ENCODE measurements around the gene PRKN.

Gene PRKN

DNA sequence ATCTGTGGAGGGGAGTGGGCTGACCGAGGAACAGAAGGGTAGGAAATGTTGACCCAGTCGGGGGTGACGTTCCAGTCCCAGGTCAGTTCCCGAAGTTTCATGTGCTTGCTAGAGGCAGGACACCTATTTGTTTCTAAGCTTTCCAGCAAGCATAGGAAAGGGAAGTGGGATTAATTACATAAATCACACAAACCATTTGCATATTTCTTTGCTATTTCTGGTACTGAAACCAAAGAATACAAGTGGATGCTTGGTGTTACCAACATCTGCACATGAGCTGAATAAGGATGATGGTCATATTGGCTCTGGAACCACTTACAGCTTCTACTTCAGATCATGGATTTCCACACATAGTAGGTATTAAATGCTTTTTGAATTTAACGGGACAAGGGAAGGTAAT is 546.5 kb downstream of the PRKN start:
- DNase-seq (ENCODE audit: low read depth): no peak

DNA sequence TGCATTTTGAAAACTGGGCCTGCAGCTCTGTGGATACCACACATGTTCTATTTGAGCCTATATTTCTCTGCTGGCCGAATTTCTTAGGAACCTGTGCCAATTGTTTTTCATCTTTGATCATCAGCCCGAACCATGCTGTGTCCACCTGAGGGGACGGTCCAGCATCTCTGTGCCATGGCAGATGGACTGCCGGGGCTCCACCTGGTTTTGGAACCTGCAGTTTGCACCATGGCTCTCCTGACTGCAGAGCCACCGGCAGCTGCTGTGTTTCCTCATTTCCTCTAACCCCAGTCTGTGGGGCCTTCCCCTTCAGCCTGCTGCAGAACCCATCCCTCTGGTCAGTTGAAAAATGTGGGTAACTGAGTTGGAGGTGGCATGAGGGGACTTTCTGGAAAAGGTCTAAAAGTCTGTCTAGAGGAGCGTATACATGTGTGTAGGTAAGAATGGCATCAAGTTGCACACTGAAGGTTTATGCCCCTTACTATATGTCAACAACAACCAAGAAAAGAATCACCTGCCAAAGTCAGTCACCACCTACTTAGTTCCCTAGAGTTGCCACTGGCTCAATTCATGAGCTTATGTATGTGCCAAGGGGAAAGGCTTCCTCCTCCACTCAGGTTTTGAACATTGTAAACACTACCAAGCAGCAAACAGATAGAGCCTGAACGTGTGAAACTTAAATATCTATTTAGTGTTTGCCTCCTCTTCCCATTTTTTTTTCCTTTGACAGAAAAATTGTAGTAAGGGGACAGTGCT is 548.2 kb downstream of the PRKN start:
- DNase-seq (ENCODE audit: low read depth): no peak

DNA sequence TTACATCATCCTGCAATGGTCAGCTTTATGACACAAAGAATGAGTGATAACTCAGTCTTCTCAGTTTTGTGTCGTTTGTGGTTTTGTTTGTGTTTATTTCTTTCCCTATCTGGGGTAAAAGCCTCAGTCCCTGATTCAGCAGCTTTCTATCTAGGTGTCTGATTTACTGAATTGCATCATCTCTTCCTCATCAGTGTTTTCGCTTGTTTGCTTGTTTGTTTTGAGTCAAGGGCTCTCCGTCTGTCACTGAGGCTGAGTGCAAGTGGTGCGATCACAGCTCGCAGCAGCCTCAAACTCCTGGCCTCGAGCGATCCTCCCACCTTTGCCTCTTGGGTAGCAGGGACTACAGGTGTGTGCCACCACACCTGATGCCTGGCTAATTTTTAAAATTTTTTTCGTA is 548.9 kb downstream of the PRKN start:
- DNase-seq (ENCODE audit: low read depth): no peak

DNA sequence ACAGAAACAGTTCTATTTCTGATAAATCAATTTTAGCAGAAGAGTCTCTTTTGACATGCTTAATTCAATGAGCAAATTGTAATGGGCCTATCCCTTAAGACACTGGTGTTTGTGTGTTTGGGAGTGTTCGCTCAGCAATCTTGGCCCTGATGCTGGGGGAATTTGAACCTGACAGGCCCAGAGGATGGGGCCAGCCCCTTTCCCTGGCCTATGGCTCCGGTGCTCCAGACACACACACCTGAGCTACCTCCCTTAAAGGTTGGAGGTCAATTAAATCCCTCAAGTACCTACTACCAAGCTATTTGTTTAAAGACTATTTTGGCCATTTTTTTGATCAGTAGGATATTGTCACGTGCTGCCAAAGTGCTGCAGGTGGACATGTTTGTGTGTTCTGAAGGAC is 549.3 kb downstream of the PRKN start:
- DNase-seq (ENCODE audit: low read depth): no peak

DNA sequence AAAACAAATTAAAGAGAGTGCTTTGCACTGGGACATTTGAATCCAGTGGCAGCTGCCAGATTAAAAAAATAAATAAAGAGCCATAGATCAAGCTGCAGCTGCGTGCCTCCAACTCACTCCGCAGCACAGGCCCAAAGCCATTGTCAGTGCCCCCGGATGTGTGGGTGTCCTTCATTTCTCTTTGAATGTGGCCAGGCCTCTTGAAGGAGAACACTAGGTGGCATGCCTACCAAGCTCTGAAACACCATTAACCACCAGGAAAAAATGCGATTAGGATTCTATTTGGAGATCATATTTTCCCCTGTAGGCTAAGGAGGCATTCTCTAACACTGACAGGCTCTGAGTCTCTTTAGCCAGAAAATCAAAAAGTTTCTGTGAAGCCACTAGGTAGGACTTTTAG is 549.8 kb downstream of the PRKN start:
- no peak for DNase-seq (ENCODE audit: low read depth)

DNA sequence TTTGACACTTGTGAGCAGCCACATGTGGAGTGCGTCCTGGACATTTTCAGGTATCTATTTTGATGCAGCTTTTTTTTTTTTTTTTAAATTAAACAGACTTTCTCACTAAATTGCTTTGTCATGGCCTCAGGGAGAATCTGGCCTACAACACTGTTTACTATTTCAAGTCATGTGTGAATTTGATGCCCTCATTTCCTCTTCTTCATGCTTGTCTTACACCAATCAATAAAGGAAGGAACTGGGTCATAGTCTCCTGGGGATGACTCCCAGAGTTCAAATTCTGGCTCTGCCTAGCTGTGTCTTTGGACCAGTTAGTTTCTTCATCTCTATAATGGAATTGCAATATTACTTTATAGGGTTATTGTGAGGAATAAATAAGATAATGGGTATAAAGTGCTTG is 554.1 kb downstream of the PRKN start:
- DNase-seq (ENCODE audit: low read depth): no peak

DNA sequence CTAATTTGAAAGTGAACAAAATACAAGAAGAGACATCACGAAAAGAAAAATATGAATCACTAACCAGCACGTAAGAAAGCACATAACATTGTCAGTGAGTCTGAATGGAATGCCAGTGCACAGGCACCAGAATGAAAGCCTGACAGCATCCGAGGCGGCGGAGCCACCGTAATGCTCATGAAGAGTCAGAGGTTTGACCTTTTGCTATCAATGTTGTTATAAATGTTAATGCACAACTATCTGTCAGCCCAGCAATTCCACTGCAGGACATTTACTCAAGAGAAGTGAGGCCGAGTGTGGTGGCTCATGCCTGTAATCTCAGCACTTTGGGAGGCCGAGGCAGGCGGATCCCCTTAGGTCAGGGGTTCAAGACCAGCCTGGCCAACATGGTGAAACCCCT is 562.1 kb downstream of the PRKN start:
- no peak for DNase-seq (ENCODE audit: low read depth)

DNA sequence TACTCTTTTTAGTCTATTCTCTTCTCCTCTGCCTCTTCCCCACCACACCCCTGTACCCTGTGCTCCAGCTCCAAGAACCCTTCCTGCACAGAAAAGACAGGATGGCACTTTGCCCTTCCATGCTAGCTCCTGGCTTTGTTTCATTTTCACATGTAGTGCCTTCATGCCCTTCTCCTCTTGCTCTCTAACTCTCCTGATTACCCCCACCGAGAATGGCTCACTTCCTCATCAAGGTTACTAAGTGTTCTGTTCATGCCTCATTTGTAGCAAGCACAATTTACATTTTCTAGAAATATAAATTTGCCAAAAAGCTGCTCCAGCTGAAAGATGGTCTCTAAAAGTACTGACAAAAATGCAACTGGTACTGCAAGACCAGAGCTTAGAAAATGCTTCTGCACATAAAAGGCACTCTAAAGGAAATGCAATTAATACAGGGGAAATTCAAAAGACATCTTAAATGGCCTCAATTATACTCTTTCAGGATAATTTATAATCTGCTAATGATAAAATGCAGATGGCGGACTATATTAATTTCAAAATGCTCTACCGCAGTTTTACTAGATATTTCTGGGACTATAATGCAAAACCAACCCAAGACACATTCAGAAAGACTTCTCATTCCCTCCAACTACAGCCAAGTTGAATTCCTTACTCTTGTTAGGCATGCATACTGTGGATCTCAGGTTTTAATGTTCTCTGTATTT is 570.2 kb downstream of the PRKN start:
- DNase-seq (ENCODE audit: low read depth): no peak

DNA sequence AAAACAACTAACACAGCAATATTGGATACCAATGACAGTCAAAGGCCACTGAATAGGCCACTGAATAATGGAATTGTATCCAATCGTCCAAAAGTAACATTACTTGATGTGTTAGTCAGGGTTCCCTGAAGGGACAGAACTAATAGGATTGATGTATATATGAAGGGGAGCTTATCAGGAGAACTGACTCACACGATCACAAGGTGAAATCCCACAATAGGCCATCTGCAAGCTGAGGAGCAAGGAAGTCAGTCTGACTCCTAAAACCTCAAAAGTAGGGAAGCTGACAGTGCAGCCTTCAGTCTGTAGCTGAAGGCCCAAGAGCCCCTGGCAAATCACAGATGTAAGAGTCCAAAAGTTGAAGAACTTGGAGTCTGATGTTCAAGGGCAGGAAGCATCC is 571.4 kb downstream of the PRKN start:
- no peak for DNase-seq (ENCODE audit: low read depth)

DNA sequence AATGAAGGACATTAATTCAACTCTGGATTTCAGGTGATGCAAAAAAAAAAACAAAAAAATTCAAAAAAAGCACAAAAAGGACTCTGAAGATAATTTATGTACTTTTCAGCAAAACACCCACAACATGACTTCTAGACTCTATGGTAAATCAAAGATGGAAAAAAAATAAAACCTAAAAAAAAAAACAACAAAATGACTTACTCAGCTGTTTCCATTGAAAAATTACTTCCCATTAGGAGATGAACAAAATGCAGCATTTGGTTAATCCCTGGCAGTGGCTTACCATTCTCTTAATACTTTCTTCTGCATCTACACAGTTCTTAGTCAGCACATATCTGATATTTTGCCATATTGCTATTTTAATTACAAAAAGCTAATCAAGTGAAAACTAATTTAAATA is 572.6 kb downstream of the PRKN start:
- DNase-seq (ENCODE audit: low read depth): no peak

DNA sequence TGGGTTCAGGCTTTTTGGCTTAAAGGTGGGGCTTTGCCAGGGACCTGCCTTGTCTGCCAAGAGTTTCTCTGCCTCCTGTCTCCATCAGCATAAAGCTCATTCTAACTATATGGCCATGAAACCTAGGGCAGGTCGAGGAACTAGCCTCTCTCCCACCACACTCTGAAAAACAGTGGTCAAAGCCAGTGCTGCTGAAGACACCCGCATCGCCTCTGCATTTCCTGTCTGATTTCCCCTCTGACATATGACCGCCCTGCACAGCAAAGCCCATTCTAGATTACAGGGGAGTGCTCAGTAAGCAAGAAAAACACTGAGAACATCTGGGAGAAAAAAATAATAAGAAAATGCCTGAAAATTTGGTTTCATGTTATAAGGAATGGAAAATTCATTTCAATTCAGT is 573.6 kb downstream of the PRKN start:
- no peak for DNase-seq (ENCODE audit: low read depth)

DNA sequence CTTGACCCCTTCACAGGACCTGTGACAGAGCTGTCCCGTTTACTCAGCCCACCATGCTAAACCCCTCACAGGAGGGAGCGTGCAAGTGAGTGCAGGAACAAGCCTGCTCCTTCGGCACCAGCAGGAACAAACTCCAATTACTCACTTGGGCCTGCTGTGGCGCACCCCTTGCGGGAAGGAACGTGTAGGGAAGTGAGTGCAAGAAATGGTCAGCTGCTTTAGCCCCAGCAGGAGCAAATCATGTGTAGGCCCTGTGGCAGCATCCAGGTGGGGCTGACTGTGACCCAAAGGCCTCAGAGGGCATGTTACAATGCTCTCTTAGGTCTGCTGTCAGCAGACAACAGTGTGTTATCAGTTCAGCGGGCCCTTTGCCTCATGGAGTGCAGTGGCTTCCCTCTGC is 574.4 kb downstream of the PRKN start:
- DNase-seq (ENCODE audit: low read depth): no peak

DNA sequence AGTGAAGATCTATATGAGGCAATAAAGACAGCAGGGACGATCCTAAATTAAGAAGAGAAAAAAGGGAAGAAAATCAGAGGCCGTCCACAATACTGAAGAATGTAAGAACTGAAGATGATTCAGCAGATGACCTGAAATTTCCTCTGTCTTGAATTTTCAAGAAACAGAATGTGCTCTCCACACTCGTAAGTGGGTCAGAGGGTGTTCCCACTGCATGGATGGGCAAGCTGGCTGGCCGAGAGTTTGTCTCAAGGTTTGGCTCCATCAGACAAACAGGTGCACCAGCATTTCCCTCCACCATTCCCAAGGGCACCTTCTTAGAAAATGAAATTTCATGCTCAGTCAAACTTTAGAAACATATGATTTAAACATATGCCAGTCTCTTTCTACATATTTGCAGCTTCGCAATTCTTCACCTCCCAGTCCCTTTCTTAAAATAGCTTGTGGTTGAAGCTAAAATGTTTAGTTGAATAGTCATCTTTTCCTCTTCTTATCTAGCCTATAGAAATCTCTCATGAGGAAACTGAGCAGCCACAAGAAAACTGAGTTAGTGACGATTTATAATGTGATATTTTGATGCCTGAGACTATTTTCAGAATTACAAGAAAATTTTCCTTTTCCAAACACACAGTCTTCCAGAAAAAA is 576.4 kb downstream of the PRKN start:
- no peak for DNase-seq (ENCODE audit: low read depth)

DNA sequence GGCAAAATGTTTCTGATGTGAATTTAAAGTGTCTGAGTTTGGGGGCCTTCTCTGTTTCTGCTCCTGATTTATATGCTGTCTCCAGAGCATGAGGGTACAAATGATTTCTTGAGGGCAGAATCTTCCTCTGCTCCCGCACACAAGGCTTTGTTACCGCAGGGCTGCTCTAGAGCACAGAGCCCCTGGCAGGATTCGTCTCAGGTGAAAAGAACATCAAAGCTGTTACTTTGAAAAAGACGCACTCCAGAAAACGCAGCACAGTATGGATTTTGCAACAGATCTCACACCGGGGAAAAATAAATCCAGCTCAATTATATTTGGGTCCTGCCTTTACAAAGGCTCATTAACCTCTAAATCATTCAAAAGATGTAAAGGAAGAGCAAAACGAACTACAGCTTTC is 577.3 kb downstream of the PRKN start:
- DNase-seq (ENCODE audit: low read depth): no peak

DNA sequence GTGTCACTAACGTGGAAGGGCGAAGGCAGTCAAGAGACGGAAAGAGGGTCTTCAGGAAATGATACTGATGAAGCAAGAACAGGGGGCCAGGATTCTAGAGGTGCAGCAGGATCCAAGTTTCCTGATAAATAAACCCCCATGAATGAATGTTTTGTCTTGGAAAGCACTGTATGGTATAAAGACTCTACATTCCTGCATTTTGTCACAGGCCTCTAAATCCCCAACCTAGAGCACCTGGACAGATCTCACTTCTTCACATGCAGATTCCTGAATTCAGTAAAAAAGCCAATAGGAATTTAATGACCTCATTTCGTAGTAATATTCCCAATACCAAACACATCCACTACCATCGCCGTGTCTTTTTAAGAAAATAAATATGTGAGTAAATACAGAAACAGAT is 577.8 kb downstream of the PRKN start:
- DNase-seq (ENCODE audit: low read depth): no peak

DNA sequence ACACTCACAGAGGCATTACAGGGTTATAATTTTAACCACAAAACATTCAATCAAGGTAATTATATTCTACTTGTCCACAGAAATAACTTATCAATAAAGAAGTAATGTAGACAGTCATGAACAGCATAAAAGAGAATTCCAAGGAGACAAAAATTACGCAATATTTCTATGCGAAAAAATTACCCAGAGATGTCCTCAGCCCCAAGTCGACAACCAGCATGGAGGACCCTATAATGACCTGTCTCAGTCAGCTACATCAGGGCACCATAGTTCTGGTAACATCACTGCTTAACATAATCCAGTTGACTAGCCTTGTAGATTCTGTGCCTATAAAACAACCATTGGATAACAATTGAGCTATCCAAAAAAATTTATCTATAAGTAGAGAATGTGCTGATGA is 579.8 kb downstream of the PRKN start:
- no peak for DNase-seq (ENCODE audit: low read depth)

DNA sequence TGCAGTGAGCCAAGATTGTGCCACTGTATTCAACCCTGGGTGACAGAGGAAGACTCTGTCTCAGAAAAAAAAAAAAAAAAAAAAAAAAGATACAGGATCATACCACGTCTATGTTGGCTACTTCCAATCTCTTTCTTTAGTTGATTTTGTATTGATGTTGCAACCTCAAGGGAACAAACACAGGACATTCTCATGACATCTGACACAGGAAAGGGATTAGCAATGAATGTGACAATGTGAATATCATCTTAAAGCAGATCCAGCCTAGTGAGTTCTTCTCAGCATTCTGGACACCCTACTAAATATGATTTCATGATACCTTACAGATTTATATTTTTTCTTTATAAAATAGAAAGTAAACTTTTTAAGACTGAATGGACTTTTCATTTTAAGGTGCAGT is 580.3 kb downstream of the PRKN start:
- DNase-seq (ENCODE audit: low read depth): no peak

DNA sequence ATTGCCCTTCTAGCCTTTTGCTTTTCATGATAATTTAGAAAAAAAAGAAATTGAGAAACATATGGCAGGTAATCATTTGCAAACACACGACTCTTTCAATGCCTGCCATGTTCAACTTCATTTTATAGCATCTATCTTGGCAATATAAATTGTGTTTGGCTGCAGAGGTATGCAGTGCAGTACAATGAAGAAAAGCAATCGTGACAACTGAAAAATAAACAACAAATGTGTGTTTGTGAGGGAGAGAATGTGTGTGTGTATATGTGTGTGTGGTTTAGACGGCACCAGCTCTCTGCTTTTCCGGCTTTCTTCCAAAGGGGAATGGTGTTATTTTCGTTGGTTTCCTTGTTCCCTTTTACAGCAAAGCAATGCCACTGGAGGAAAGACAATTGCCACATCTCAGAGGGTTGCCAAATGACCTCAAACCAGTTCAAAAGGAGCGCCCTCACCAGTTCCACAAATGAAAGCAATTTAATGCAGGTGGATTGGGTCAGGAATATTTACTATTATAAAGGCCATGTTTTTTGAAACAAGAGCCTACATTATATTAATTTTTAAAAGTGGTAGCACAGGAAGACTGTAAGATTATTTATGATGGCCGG is 587.2 kb downstream of the PRKN start:
- DNase-seq (ENCODE audit: low read depth): no peak

DNA sequence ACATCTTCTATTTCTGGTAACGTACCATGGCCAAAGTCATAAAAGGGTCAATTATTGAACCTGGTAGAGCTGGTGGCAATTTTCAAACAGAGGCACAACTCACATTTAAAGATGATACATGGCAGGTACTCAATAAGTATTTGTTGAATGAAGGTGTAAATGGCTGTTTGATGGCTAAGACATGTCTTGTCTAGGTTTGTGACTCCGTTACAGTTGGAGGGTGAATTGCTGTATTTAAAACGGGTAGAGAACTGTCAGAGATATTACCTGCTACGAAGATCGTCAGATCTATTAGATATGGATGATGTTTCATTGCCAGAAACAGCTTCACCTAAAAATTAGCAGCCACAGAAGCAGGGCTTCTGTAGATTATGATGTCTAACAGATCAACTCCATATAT is 601.9 kb downstream of the PRKN start:
- DNase-seq (ENCODE audit: low read depth): no peak

DNA sequence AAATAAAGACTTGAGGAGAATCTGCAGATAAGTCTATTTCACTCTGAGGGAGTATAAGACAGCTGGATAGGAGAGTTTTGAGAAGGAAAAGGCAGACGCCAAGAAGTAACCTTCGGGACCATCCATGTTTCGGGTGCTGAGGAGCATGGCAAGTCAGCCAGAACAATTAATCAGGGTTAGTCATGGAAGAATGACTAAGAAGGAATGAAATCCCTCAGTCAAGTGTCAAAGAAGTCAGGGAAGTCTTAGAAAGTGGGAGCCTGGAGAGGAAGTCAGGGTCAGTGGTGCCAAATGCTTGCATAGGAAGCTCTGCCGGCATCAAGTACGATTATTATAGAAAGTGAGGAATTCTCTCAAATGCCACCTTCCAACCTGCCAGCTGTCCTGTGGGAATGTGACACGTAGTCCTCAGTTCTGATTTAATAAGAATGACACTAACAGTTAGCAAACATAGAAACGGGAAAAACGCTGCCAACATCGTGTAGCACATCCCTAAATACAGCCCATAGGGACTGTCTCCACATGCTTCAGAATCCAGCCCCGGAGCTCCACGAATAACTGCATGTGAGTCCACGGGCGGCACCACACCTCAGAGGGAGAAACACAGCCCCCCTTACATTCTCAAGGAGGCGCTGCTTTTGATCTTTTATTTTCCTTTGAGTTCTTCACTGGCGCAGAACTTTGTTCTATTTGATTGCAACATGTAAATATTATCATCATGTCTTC is 602.7 kb downstream of the PRKN start:
- DNase-seq (ENCODE audit: low read depth): no peak

DNA sequence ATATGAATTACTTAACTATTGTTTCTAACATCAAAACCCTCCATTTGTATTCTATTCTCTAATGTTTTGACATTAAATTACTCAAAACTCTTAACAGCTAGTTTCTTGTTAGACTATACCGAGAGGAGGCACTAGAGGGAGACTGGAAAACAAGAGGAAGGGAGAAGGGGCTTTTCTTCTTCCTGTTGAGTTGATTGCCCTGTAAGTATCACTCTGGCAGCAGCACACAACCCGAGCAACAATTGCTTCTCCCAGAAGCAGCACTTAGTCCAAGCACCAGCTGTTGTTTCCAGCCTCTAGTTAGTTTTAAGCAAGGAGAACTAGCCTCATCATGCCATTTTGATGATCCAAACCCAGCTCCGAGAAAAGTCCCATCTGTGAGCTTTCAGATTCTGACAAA is 603.8 kb downstream of the PRKN start:
- DNase-seq (ENCODE audit: low read depth): no peak

DNA sequence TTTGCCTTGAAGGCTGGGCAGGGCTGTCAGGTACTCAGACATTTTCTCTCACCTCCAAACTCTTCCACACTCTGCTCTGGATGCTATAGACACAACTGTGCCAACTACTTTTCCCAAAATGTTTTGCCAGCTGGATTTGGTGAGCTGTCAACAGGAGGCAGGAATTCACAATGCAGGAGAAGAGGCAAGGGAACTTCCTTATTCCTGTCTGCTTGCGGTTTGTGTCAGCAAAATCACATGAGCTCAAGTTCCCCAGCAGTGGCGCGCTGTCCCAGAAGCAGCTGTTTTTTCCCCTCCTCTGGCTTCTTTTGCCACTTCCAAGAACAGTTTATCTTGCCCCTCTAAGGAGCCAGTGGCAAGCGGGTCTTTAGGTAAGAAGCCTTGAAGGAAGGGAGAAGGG is 608.2 kb downstream of the PRKN start:
- no peak for DNase-seq (ENCODE audit: low read depth)

All from stimulated activated CD8-positive, alpha-beta memory T cell treated with anti-CD3 and anti-CD28 coated beads, Interleukin-12 subunit alpha, Interleukin-12 subunit beta, amount 100 ng/mL, for 1 hour (primary cell).